HepG2 (cell line): Measurements from ENCODE around the gene ARHGAP15. TPM values are rescaled to one million over a fixed set of nuclear protein-coding genes. Genes with fewer than 3 reads are reported as not detected.

Experiments used
- ATAC-seq: fragments of 200-7000 bp; cut with Tn5 transposase; 3 replicates; pipeline ENCODE4 v1.9.1; 2020; ENCODE audit warnings: mild to moderate bottlenecking, moderate library complexity
- BruUV-seq: library from RNA; stranded (reverse); fragments of 400-500 nt; replicated peaks from 2 replicates; lab custom pipeline; 2021; lab: Mats Ljungman, UMichigan
- CTCF ChIA-PET: fragments of 300-600 bp; formaldehyde crosslinking; extraction: SDS; loops from one replicate; lab custom pipeline; 2021; ENCODE audit warnings: low total read pairs, inconsistent platforms, low intra/inter-chr PET ratio; lab: Yijun Ruan, JAX
- POLR2A ChIA-PET: fragments of 350-600 bp; sonication (Branson Sonifier 250); formaldehyde crosslinking; loops from one replicate; lab custom pipeline; 2020; ENCODE audit warnings: antibody characterized with exemption, inconsistent platforms; lab: Yijun Ruan, JAX
- DNase-seq: peaks from one replicate; pipeline ENCODE4 v3.0.0-alpha.2; 2015; ENCODE audit warnings: low spot score
- FAIRE-seq: peaks from 3 replicates; lab custom pipeline; 2011; peaks lifted over from hg19 to GRCh38; lab: Jason Lieb, UNC
- H2AFZ ChIP-seq: one replicate; pipeline ENCODE4 v1.6.1; 2011; ENCODE audit warnings: low read length, inconsistent platforms
- H3K27ac ChIP-seq: fragments of 300-600 bp; 3 replicates; pipeline ENCODE4 v1.8.0; 2011; ENCODE audit warnings: mixed run types, mild to moderate bottlenecking, mixed read lengths, low read length, inconsistent platforms; ENCODE audit not compliant: insufficient read depth; ENCODE audit errors: extremely low read length
- H3K27me3 ChIP-seq, 2 experiments: fragments of 200-600 bp in 1 of 2; 2 replicates in 1 of 2; 3 replicates in 1 of 2; pipeline versions ENCODE4 v1.6.0 to v1.8.0; 2011; ENCODE audit warnings: low read length in 2 of 2, mild to moderate bottlenecking in 2 of 2, moderate library complexity in 2 of 2, inconsistent platforms in 1 of 2; ENCODE audit not compliant: insufficient read depth in 2 of 2, control insufficient read depth in 1 of 2
- H3K36me3 ChIP-seq, 2 experiments: fragments of 200-600 bp in 1 of 2; replicated peaks in 1 of 2; 2 replicates in 1 of 2; 3 replicates in 1 of 2; pipeline versions ENCODE4 v1.5.1 to v1.8.0; 2011; ENCODE audit warnings: low read length in 2 of 2, inconsistent platforms in 1 of 2; ENCODE audit not compliant: insufficient read depth in 2 of 2, control insufficient read depth in 1 of 2
- H3K4me1 ChIP-seq: 2 replicates; pipeline ENCODE4 v1.5.1; 2012; ENCODE audit warnings: low read length, inconsistent platforms; ENCODE audit not compliant: insufficient read depth
- H3K4me2 ChIP-seq: 2 replicates; pipeline ENCODE4 v1.6.0; 2011; ENCODE audit warnings: low read depth, low read length, inconsistent platforms
- H3K4me3 ChIP-seq, 3 experiments: fragments of 200-600 bp in 1 of 3; sonication (generic), shearing (Covaris generic) in 1 of 3; replicated peaks in 1 of 3; 2 replicates each; pipeline ENCODE4 v1.5.1; 2011 to 2016; ENCODE audit warnings: low read length in 3 of 3, inconsistent platforms in 2 of 3, low read depth in 2 of 3, mild to moderate bottlenecking in 2 of 3, control low read depth in 1 of 3, mixed read lengths in 1 of 3; ENCODE audit not compliant: insufficient read depth in 1 of 3
- H3K79me2 ChIP-seq: one replicate; pipeline ENCODE4 v1.6.1; 2011; ENCODE audit warnings: low read length, inconsistent platforms; ENCODE audit not compliant: insufficient read depth
- H3K9ac ChIP-seq: 2 replicates; pipeline ENCODE4 v1.6.0; 2011; ENCODE audit warnings: mild to moderate bottlenecking, low read depth, low read length, inconsistent platforms; ENCODE audit not compliant: insufficient read depth
- H3K9me3 ChIP-seq: 2 replicates; pipeline ENCODE4 v1.5.1; 2012; ENCODE audit warnings: mild to moderate bottlenecking, low read length
- H4K20me1 ChIP-seq: 2 replicates; pipeline ENCODE4 v1.6.0; 2011; ENCODE audit warnings: inconsistent platforms, mild to moderate bottlenecking, low read length, moderate library complexity; ENCODE audit not compliant: insufficient read depth
- DNMT1 ChIP-seq: sonication (generic); formaldehyde crosslinking; IDR thresholded peaks from 2 replicates; pipeline ENCODE4 v1.5.1; 2020; ENCODE audit warnings: mild to moderate bottlenecking, missing genetic modification reagents
- HMG20B ChIP-seq: conservative IDR thresholded peaks from 2 replicates; pipeline ENCODE4 v1.6.1; 2016; ENCODE audit warnings: missing genetic modification reagents, missing compliant biosample characterization
- MAFK ChIP-seq, 2 experiments: IDR thresholded peaks in 1 of 2; conservative IDR thresholded peaks in 1 of 2; 2 replicates each; pipeline ENCODE4 v1.6.1; 2011; ENCODE audit warnings: improper control_type of control experiment in 2 of 2, low read length in 2 of 2
- PTBP1 ChIP-seq: fragments of 200-400 bp; formaldehyde crosslinking; IDR thresholded peaks from 2 replicates; pipeline ENCODE4 v1.6.1; 2018; ENCODE audit warnings: low read length, low read depth; ENCODE audit not compliant: poor library complexity, severe bottlenecking
- RARA ChIP-seq: IDR thresholded peaks from 2 replicates; pipeline ENCODE4 v1.6.1; 2016; ENCODE audit warnings: missing genetic modification reagents, missing compliant biosample characterization
- SMC3 ChIP-seq: IDR thresholded peaks from 2 replicates; pipeline ENCODE4 v1.6.1; 2011; ENCODE audit warnings: low read length, improper control_type of control experiment
- STAG1 ChIP-seq: sonication (generic); formaldehyde crosslinking; IDR thresholded peaks from 2 replicates; pipeline ENCODE4 v1.4.0; 2020; ENCODE audit warnings: missing genetic modification reagents
- ZNF281 ChIP-seq: sonication (generic); formaldehyde crosslinking; IDR thresholded peaks from 2 replicates; pipeline ENCODE4 v1.4.0; 2020; ENCODE audit warnings: missing genetic modification reagents, borderline replicate concordance
- ZNF883 ChIP-seq: sonication (generic); formaldehyde crosslinking; IDR thresholded peaks from 2 replicates; pipeline ENCODE4 v1.5.1; 2020; ENCODE audit warnings: mild to moderate bottlenecking, missing genetic modification reagents; ENCODE audit errors: not compliant biosample characterization
- WGBS: methylation state at CpG from one replicate; pipeline ENCODE4 v1.1.6; 2017; ENCODE audit warnings: low lambda C conversion rate; 5-methylcytosine and 5-hydroxymethylcytosine counted together
- in situ Hi-C: cut with HindIII; loops from 2 replicates; pipeline ENCODE4 v1.10.0; 2017; ENCODE audit warnings: low pct_unique_long_range_greater_than_20kb; ENCODE audit not compliant: extremely low pct_ligation_motif_present
- intact Hi-C: fragments of 100-400 bp; cut with micrococcal nuclease; formaldehyde crosslinking; loops from one replicate; pipeline ENCODE4 v1.10.0; 2022; ENCODE audit not compliant: unreplicated experiment
- polyA plus RNA-seq, 8 experiments: library from polyadenylated mRNA; depleted of rRNA in 3 of 8; stranded (reverse) in 7 of 8; unstranded in 1 of 8; fragments of >200 nt; fragmentation: Illumina TruSeq in 4 of 8; extraction: Trizol in 4 of 8; gene quantifications; 2 replicates each; pipeline versions ENCODE4 v1.2.1 to v1.2.3, GENCODE V29; 2011 to 2016; ENCODE audit warnings: low read depth in 4 of 8, missing spikeins in 1 of 8, mixed read lengths in 1 of 8; ENCODE audit not compliant: insufficient read depth in 1 of 8
- total RNA-seq, 5 experiments: library from RNA; depleted of rRNA; stranded (reverse); fragments of >200 nt; fragmentation: Illumina TruSeq; extraction: Trizol; gene quantifications; 2 replicates each; pipeline ENCODE4 v1.2.3, GENCODE V29; 2016; ENCODE audit warnings: low read depth in 1 of 5
- TF ChIP-seq, protein P1 (sequence below): sonication (generic); formaldehyde crosslinking; IDR thresholded peaks from 2 replicates; pipeline ENCODE4 v1.4.0; 2020; ENCODE audit warnings: missing genetic modification reagents, mild to moderate bottlenecking, borderline replicate concordance

The ARHGAP15 gene
- total and polyA plus RNA-seq, 2 of the 13 experiments (the other 11 are each of a cell fraction or from before 2014, with no cell fraction given), result 0.04 TPM; not detected in 1

GRCh38 chr2:143160732-143161707, 31.8 kb downstream of the ARHGAP15 start:
- BruUV-seq, result no TSS peak
- ATAC-seq (no peak), DNase-seq (no peak)
- no peak overlapping the region for H3K27ac ChIP-seq
- no peak overlapping the region for H3K9ac ChIP-seq
- H3K4me1 ChIP-seq, result no peaks in the 10 kb centered on the region
- H3K27me3 ChIP-seq, result no peaks in the 10 kb centered on the region; a peak in 2 of 5 replicates
- no peak overlapping the region for H2AFZ ChIP-seq
- no peak overlapping the region for H3K4me3 ChIP-seq
- TF ChIP-seq DNMT1 (CRISPR knock-in tag) (no peak), MAFK (conservative IDR thresholded peaks at IDR 0.05 in 1 of 2, IDR thresholded peaks at IDR 0.05 in 1 of 2; ENCODE audit: low read length in 2 of 2) (peak; percentile 45 to 67; a peak in 2 of 4 replicates)
- TF ChIP-seq, all 625 proteins: peak for 1
- Histone ChIP-seq H3K79me2 (no peaks in the 10 kb centered on the region), H3K36me3 (no peaks in the 10 kb centered on the region), H3K4me2 (no peak overlapping the region), H4K20me1 (no peaks in the 10 kb centered on the region), H3K9me3 (no peaks in the 10 kb centered on the region)
- FAIRE-seq, result no peak
- intact Hi-C loops (no loop called here), in situ Hi-C loops (loop anchor here (5.0 kb wide), 1 partner anchor 96 kb away; no protein-coding TSS in a partner anchor)
- ChIA-PET CTCF (interaction anchor here (1.6 kb wide), 1 partner anchor 98 kb away, joined by 17 read pairs; no protein-coding TSS in a partner anchor), POLR2A (no interaction called here)
- WGBS, result 4% methylated on average over 8 of the region's 8 CpGs

GRCh38 chr2:143162123-143162837, 33.1 kb downstream of the ARHGAP15 start:
- Histone ChIP-seq H3K27ac (no peak overlapping the region), H3K4me3 (no peak overlapping the region), H3K9me3 (no peaks in the 10 kb centered on the region), H3K9ac (no peak overlapping the region), H4K20me1 (no peaks in the 10 kb centered on the region), H3K36me3 (no peaks in the 10 kb centered on the region), H3K79me2 (no peaks in the 10 kb centered on the region), H3K4me1 (no peaks in the 10 kb centered on the region), H2AFZ (no peak overlapping the region), H3K4me2 (peak overlapping the region; percentile 32; the same call in 1 of the 2 replicates), H3K27me3 (no peaks in the 10 kb centered on the region; a peak in 2 of 5 replicates)
- peak; percentile 100 for ATAC-seq
- DNase-seq, result peak; percentile 49
- intact Hi-C loops, result loop anchor here (1.0 to 2.0 kb wide), 4 partner anchors 51 to 122 kb away; no protein-coding TSS in a partner anchor
- in situ Hi-C loops, result loop anchor here (5.0 kb wide), 1 partner anchor 95 kb away; no protein-coding TSS in a partner anchor
- peak; percentile 42 for FAIRE-seq
- no TSS peak for BruUV-seq
- ChIA-PET CTCF (interaction anchor here (0.7 to 1.6 kb wide), 2 partner anchors 60 to 97 kb away, joined by 3 to 17 read pairs; no protein-coding TSS in a partner anchor), POLR2A (no interaction called here)
- 3% methylated on average over 12 of the region's 12 CpGs for WGBS
- TF ChIP-seq ZNF281 (CRISPR knock-in tag) (no peak), HMG20B (CRISPR knock-in tag) (no peak), RARA (CRISPR knock-in tag) (peak; percentile 72), ZNF883 (CRISPR knock-in tag) (no peak), SMC3 (peak; percentile 77), PTBP1 (no peak), STAG1 (CRISPR knock-in tag) (peak; percentile 82)
- TF ChIP-seq, protein P1, sequence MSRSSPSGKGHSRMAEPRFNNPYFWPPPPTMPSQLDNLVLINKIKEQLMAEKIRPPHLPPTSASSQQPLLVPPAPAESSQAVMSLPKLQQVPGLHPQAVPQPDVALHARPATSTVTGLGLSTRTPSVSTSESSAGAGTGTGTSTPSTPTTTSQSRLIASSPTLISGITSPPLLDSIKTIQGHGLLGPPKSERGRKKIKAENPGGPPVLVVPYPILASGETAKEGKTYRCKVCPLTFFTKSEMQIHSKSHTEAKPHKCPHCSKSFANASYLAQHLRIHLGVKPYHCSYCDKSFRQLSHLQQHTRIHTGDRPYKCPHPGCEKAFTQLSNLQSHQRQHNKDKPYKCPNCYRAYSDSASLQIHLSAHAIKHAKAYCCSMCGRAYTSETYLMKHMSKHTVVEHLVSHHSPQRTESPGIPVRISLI (CRISPR knock-in tag), result no peak
